SHP77 (cell line): ENCODE measurements around the gene CCDC170.

Experiments
- DNase-seq, 2 experiments: peaks; one replicate each; lab custom pipeline; 2025; lab: John Stamatoyannopoulos, UW

The CCDC170 gene

GRCh38 chr6:151618717-151619116 lies 124.9 kb downstream of the CCDC170 start:
- DNase-seq = no peak

GRCh38 chr6:151620179-151620578 lies 126.4 kb downstream of the CCDC170 start:
- DNase-seq = peak; percentile 18 to 23

GRCh38 chr6:151624071-151624470 lies 130.3 kb downstream of the CCDC170 start:
- DNase-seq = no peak

GRCh38 chr6:151624481-151624880 lies 130.7 kb downstream of the CCDC170 start:
- DNase-seq = no peak

- no peak for DNase-seq
Observed at GRCh38 chr6:151624900-151625536, 131.2 kb downstream of the CCDC170 start.

GRCh38 chr6:151627689-151628444 lies 134.1 kb downstream of the CCDC170 start:
- no peak for DNase-seq

GRCh38 chr6:151629791-151630190 lies 136.0 kb downstream of the CCDC170 start:
- no peak for DNase-seq

- no peak for DNase-seq
Observed at GRCh38 chr6:151630387-151630786, 136.6 kb downstream of the CCDC170 start.

GRCh38 chr6:151630991-151631655 lies 137.3 kb downstream of the CCDC170 start:
- DNase-seq = no peak

- DNase-seq = no peak
Observed at GRCh38 chr6:151632415-151632987, 138.7 kb downstream of the CCDC170 start.

GRCh38 chr6:151633526-151634335 lies 139.9 kb downstream of the CCDC170 start:
- DNase-seq = no peak

- no peak for DNase-seq
Observed at GRCh38 chr6:151634336-151634720, 140.5 kb downstream of the CCDC170 start.

- DNase-seq = no peak
Observed at GRCh38 chr6:151635741-151636140, 141.9 kb downstream of the CCDC170 start.

GRCh38 chr6:151637814-151638213 lies 144.0 kb downstream of the CCDC170 start:
- DNase-seq = no peak

- no peak for DNase-seq
Observed at GRCh38 chr6:151639750-151640149, 145.9 kb downstream of the CCDC170 start.

- DNase-seq = no peak
Observed at GRCh38 chr6:151641028-151641427, 147.2 kb downstream of the CCDC170 start.

- peak in 1 of 2 experiments; percentile 30 for DNase-seq
Observed at GRCh38 chr6:151647976-151648639, 154.3 kb downstream of the CCDC170 start.

GRCh38 chr6:151649835-151650234 lies 156.0 kb downstream of the CCDC170 start:
- DNase-seq = no peak

- DNase-seq = no peak
Observed at GRCh38 chr6:151651639-151652038, 157.8 kb downstream of the CCDC170 start.

- no peak for DNase-seq
Observed at GRCh38 chr6:151652325-151652724, 158.5 kb downstream of the CCDC170 start.

GRCh38 chr6:151655099-151655498 lies 161.3 kb downstream of the CCDC170 start:
- DNase-seq = no peak
